Stomach (tissue), 9 donors: ENCODE data around the gene LDLR. TPM values are rescaled to one million over a fixed set of nuclear protein-coding genes. Genes with fewer than 3 reads are reported as not detected.
"Not testable (repeated sequence)": the region's sequence is repeated elsewhere in the genome, so short reads cannot be mapped to it uniquely, and the experiment has no call there.

Source experiments
- DNase-seq, 2 donors: peaks; one replicate each; pipeline versions ENCODE4 v3.0.0 to v3.0.0-alpha.2; 2013 to 2019
- H3K27ac ChIP-seq, 5 donors: fragments of 200-600 bp in 4 of 5; sonication (generic) in 4 of 5; one replicate each; pipeline ENCODE4 v1.5.1; 2013 to 2019; ENCODE audit warnings: mild to moderate bottlenecking in 1 of 5, moderate library complexity in 1 of 5
- H3K27me3 ChIP-seq, 3 donors: fragments of 200-600 bp; sonication (generic); one replicate each; pipeline ENCODE4 v1.5.1; 2017 to 2019; ENCODE audit warnings: mixed run types in 1 of 3
- H3K36me3 ChIP-seq, 4 donors: fragments of 200-600 bp; sonication (generic); 1 replicate in 3 of 4; 2 replicates in 1 of 4; pipeline ENCODE4 v1.5.1; 2016 to 2019
- H3K4me1 ChIP-seq, 4 donors: fragments of 200-600 bp; sonication (generic); one replicate each; pipeline ENCODE4 v1.5.1; 2016 to 2019
- H3K4me3 ChIP-seq, 4 donors: fragments of 200-600 bp; sonication (generic) in 3 of 4; one replicate each; pipeline ENCODE4 v1.5.1; 2016 to 2019; ENCODE audit warnings: mild to moderate bottlenecking in 1 of 4
- H3K9me3 ChIP-seq, 4 donors: fragments of 200-600 bp; sonication (generic); one replicate each; pipeline ENCODE4 v1.5.1; 2016 to 2019
- EP300 ChIP-seq: sonication (generic); formaldehyde crosslinking; IDR thresholded peaks from one replicate; pipeline ENCODE4 v1.6.1; 2017; ENCODE audit warnings: antibody characterized with exemption
- POLR2A ChIP-seq, 4 donors: fragments of 450-650 bp; IDR thresholded peaks; one replicate each; pipeline ENCODE4 v1.6.1; 2016; ENCODE audit warnings: antibody characterized with exemption in 4 of 4, control low read depth in 2 of 4, mild to moderate bottlenecking in 1 of 4, moderate library complexity in 1 of 4
- POLR2AphosphoS5 ChIP-seq, 3 donors: sonication (generic); formaldehyde crosslinking; IDR thresholded peaks; one replicate each; pipeline ENCODE4 v1.6.1; 2016; ENCODE audit warnings: antibody characterized with exemption in 3 of 3
- WGBS, 5 donors: extraction: QIAGEN DNeasy Blood & Tissue Kit in 3 of 5; methylation state at CpG; one replicate each; pipeline versions ENCODE4 v1.1.5 to v1.1.7; 2013 to 2018; 5-methylcytosine and 5-hydroxymethylcytosine counted together
- intact Hi-C: fragments of 100-400 bp; cut with DNase I; formaldehyde crosslinking; loops from one replicate; pipeline ENCODE4 v1.15.1; 2023; ENCODE audit warnings: low total_unique reads
- polyA plus RNA-seq, 3 donors: library from polyadenylated mRNA; stranded (reverse); fragments of 200-250 nt; gene quantifications; one replicate each; pipeline ENCODE4 v1.2.3, GENCODE V29; 2013
- total RNA-seq, 5 donors: library from RNA; depleted of rRNA; stranded (reverse); fragments of >200 nt; gene quantifications; one replicate each; pipeline versions ENCODE4 v1.1.0 to v1.2.3, GENCODE V29; 2014 to 2016
- TF ChIP-seq, protein P1 (sequence below), 7 experiments: fragments of 450-650 bp in 4 of 7; fragments of 200-600 bp in 3 of 7; sonication (generic) in 3 of 7; IDR thresholded peaks; one replicate each; pipeline ENCODE4 v1.5.1; 2016 to 2019; ENCODE audit warnings: antibody characterized with exemption in 7 of 7, control low read depth in 2 of 7, mild to moderate bottlenecking in 1 of 7
- donor health status: healthy with polysubstance abuse.
- donor health status: Bipolar disorder and iron deficiency.
- donor health status: healthy.

Gene LDLR
- total and polyA plus RNA-seq, 8 donors: 23.2 to 626 (median 87.2) TPM

DNA sequence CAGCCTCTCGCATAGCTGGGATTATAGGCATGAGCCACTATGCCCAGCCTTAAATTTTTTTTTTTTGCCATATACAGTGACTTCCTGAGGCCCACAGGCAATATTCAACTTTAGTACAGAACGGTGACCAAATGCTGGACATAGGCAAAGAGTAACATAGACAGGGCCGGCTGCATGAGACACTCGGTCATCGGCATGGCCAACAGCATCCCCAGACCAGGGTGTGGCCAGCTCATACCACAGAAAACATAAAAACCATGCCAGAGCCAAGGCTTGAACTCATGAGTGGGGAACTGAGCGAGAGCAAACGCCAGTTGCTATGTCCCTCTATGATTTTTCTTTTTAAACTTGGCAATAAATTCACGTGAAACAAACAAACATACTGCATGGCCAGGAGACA, 91.1 kb downstream of the LDLR start:
- Histone ChIP-seq H3K4me3 (no peak overlapping the region), H3K9me3 (no peaks in the 10 kb centered on the region), H3K27me3 (no peaks in the 10 kb centered on the region), H3K27ac (peak overlapping the region in 4 of 5 donors; percentile 61 to 94 (median 72)), H3K36me3 (peaks cover 23 to 65% (median 48%) of the 10 kb centered on the region in 4 donors), H3K4me1 (peaks cover 30 to 60% (median 42%) of the 10 kb centered on the region in 4 donors)
- TF ChIP-seq, protein P1, sequence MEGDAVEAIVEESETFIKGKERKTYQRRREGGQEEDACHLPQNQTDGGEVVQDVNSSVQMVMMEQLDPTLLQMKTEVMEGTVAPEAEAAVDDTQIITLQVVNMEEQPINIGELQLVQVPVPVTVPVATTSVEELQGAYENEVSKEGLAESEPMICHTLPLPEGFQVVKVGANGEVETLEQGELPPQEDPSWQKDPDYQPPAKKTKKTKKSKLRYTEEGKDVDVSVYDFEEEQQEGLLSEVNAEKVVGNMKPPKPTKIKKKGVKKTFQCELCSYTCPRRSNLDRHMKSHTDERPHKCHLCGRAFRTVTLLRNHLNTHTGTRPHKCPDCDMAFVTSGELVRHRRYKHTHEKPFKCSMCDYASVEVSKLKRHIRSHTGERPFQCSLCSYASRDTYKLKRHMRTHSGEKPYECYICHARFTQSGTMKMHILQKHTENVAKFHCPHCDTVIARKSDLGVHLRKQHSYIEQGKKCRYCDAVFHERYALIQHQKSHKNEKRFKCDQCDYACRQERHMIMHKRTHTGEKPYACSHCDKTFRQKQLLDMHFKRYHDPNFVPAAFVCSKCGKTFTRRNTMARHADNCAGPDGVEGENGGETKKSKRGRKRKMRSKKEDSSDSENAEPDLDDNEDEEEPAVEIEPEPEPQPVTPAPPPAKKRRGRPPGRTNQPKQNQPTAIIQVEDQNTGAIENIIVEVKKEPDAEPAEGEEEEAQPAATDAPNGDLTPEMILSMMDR (IDR thresholded peaks at IDR 0.05): no peak
- TF ChIP-seq POLR2AphosphoS5 (IDR thresholded peaks at IDR 0.05) (no peak), POLR2A (IDR thresholded peaks at IDR 0.05) (no peak), EP300 (no peak)
- intact Hi-C loops: no loop called here
- no peak for DNase-seq
- WGBS, 5 donors: 42 to 70% (median 66%) methylated on average over 8 of the region's 8 CpGs

DNA sequence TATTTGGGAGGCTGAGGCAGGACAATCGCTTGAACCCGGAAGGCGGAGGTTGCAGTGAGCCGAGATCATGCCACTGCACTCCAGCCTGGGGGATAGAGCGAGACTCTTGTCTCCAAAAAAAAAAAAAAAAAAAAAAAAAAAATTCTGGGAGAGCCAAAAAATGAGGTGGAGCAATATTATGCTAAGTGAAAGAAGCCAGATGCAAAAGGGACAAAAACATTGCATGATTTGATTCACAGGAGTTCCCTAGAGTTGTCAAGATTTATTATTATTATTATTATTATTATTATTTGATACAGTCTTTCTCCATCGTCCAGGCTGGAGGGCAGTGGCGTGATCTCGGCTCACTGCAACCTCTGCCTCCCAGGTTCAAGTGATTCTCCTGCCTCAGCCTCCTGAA, 91.7 kb downstream of the LDLR start:
- H3K27me3 ChIP-seq, H3K9me3 ChIP-seq, H3K4me3 ChIP-seq, DNase-seq, intact Hi-C loops: not testable (repeated sequence)
- Histone ChIP-seq H3K27ac (peak overlapping the region in 4 of 5 donors; percentile 61 to 94 (median 72)), H3K36me3 (peaks cover 19 to 65% (median 45%) of the 10 kb centered on the region in 4 donors), H3K4me1 (peaks cover 35 to 67% (median 48%) of the 10 kb centered on the region in 4 donors)
- 81 to 89% (median 87%) methylated on average over 8 of the region's 8 CpGs for WGBS, 5 donors

DNA sequence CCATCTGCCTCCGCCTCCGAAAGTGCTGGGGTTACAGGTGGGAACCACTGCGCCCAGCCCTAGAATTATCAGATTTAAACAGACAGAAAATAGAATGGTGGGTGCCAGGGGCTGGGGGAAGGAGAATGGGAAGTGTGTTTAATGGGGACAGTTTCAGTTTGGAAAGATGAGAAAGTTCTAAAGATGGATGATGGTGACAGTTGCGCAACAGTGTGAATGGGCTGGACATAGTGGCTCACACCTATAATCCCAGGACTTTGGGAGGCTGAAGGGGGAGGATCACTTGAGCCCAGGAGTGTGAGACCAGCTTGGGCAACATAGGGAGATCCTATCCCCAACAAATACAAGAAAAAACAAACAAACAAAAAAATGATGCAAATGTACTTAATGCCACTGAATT, 92.2 kb downstream of the LDLR start:
- WGBS, 5 donors: 86 to 95% (median 90%) methylated on average over 4 of the region's 4 CpGs
- H3K4me3 ChIP-seq: no peak overlapping the region
- peaks cover 19 to 65% (median 44%) of the 10 kb centered on the region in 4 donors for H3K36me3 ChIP-seq
- H3K4me1 ChIP-seq: peaks cover 39 to 72% (median 52%) of the 10 kb centered on the region in 4 donors
- intact Hi-C loops: no loop called here
- TF ChIP-seq EP300 (no peak), POLR2A (IDR thresholded peaks at IDR 0.05) (no peak)
- no peaks in the 10 kb centered on the region for H3K27me3 ChIP-seq
- no peak for DNase-seq
- H3K27ac ChIP-seq: peak overlapping the region in 4 of 5 donors; percentile 52 to 94 (median 72)
- H3K9me3 ChIP-seq: no peaks in the 10 kb centered on the region

Other genes with a start within 250 kb of the LDLR start
- gene C19orf38, start 241.0 kb upstream of the LDLR start, total RNA-seq: 1 to 10 TPM in 2 of 5 donors, not detected in 3; 1.8 to 2.2 TPM
- 1 to 10 TPM in 1 of 3 donors, under 1 TPM in 2; 0.92 to 1.2 (median 1.00) TPM for gene C19orf38, start 241.0 kb upstream of the LDLR start, polyA plus RNA-seq
- gene CARM1, start 217.9 kb upstream of the LDLR start, total RNA-seq: 10 to 100 TPM in 4 of 5 donors, 1 to 10 TPM in 1; 5.2 to 21.0 (median 15.6) TPM
- 10 to 100 TPM; 15.1 to 19.2 (median 18.2) TPM for gene CARM1, start 217.9 kb upstream of the LDLR start, polyA plus RNA-seq
- 10 to 100 TPM in 4 of 5 donors, under 1 TPM in 1; 0.58 to 72.3 (median 52.6) TPM for gene YIPF2, start 160.8 kb upstream of the LDLR start, total RNA-seq
- gene YIPF2, start 160.8 kb upstream of the LDLR start, polyA plus RNA-seq: 10 to 100 TPM; 19.1 to 28.6 (median 28.6) TPM
- 100 to 1,000 TPM in 1 of 5 donors, 10 to 100 TPM in 3, 1 to 10 TPM in 1; 9.8 to 294 (median 34.4) TPM for gene TIMM29, start 160.7 kb upstream of the LDLR start, total RNA-seq
- 10 to 100 TPM; 14.3 to 18.6 (median 14.3) TPM for gene TIMM29, start 160.7 kb upstream of the LDLR start, polyA plus RNA-seq
- gene SMARCA4, start 128.4 kb upstream of the LDLR start, total RNA-seq: 100 to 1,000 TPM in 1 of 5 donors, 10 to 100 TPM in 4; 28.6 to 158 (median 74.5) TPM
- gene SMARCA4, start 128.4 kb upstream of the LDLR start, polyA plus RNA-seq: 10 to 100 TPM; 41.5 to 77.2 (median 47.4) TPM
- 10 to 100 TPM in 3 of 5 donors, not detected in 2; 11.9 to 20.4 (median 18.7) TPM for gene SPC24, start 66.3 kb downstream of the LDLR start, total RNA-seq
- 1 to 10 TPM; 3.7 to 6.5 (median 5.0) TPM for gene SPC24, start 66.3 kb downstream of the LDLR start, polyA plus RNA-seq
- gene KANK2, start 108.1 kb downstream of the LDLR start, total RNA-seq: 100 to 1,000 TPM; 120 to 415 (median 251) TPM
- 100 to 1,000 TPM in 2 of 3 donors, 10 to 100 TPM in 1; 82.4 to 158 (median 144) TPM for gene KANK2, start 108.1 kb downstream of the LDLR start, polyA plus RNA-seq
- gene ANGPTL8, start 150.2 kb downstream of the LDLR start, total RNA-seq: not detected
- gene ANGPTL8, start 150.2 kb downstream of the LDLR start, polyA plus RNA-seq: under 1 TPM in 1 of 3 donors, not detected in 2; 0.70 TPM
- gene DOCK6, start 173.1 kb downstream of the LDLR start, total RNA-seq: 100 to 1,000 TPM in 2 of 5 donors, 10 to 100 TPM in 3; 32.1 to 243 (median 99.5) TPM
- 10 to 100 TPM; 21.4 to 39.8 (median 24.0) TPM for gene DOCK6, start 173.1 kb downstream of the LDLR start, polyA plus RNA-seq
- not detected for gene TSPAN16, start 206.7 kb downstream of the LDLR start, total RNA-seq
- gene TSPAN16, start 206.7 kb downstream of the LDLR start, polyA plus RNA-seq: not detected